Keratinocyte (primary cell): ENCODE data around the gene GDPD5. TPM values are rescaled to one million over a fixed set of nuclear protein-coding genes. Genes with fewer than 3 reads are reported as not detected.

Experiments used
- DNase-seq: peaks from one replicate; pipeline ENCODE4 v3.0.0-alpha.2; 2011; ENCODE audit warnings: low read depth, missing footprints, low spot score
- FAIRE-seq: peaks from 2 replicates; lab custom pipeline; 2011; peaks lifted over from hg19 to GRCh38; lab: Jason Lieb, UNC
- H2AFZ ChIP-seq: 2 replicates; pipeline ENCODE4 v1.6.0; 2012; ENCODE audit warnings: low read length, control low read depth, inconsistent platforms; ENCODE audit not compliant: control insufficient read depth
- H3K27ac ChIP-seq: 2 replicates; pipeline ENCODE4 v1.5.1; 2011; ENCODE audit warnings: low read length; ENCODE audit not compliant: control insufficient read depth, insufficient read depth
- H3K27me3 ChIP-seq: 3 replicates; pipeline ENCODE4 v1.6.0; 2011; ENCODE audit warnings: low read length; ENCODE audit not compliant: control insufficient read depth, insufficient read depth; ENCODE audit errors: extremely low read depth
- H3K36me3 ChIP-seq, 2 experiments: 2 replicates in 1 of 2; 3 replicates in 1 of 2; pipeline ENCODE4 v1.5.1; 2011; ENCODE audit warnings: low read length in 2 of 2, mild to moderate bottlenecking in 1 of 2; ENCODE audit not compliant: control insufficient read depth in 2 of 2, insufficient read depth in 2 of 2; ENCODE audit errors: extremely low read depth in 1 of 2
- H3K4me1 ChIP-seq: 3 replicates; pipeline ENCODE4 v1.5.1; 2011; ENCODE audit warnings: low read length; ENCODE audit not compliant: control insufficient read depth, insufficient read depth; ENCODE audit errors: extremely low read depth
- H3K4me2 ChIP-seq: 3 replicates; pipeline ENCODE4 v1.6.0; 2011; ENCODE audit warnings: low read depth, low read length; ENCODE audit not compliant: control insufficient read depth, insufficient read depth; ENCODE audit errors: extremely low read depth
- H3K4me3 ChIP-seq, 3 experiments: fragments of 200-600 bp in 1 of 3; sonication (generic) in 1 of 3; 2 replicates in 2 of 3; 3 replicates in 1 of 3; pipeline ENCODE4 v1.5.1; 2011 to 2016; ENCODE audit warnings: low read length in 3 of 3, mild to moderate bottlenecking in 3 of 3, control low read depth in 2 of 3, inconsistent platforms in 1 of 3, low read depth in 1 of 3, mixed read lengths in 1 of 3, mixed run types in 1 of 3, moderate library complexity in 1 of 3; ENCODE audit not compliant: control insufficient read depth in 2 of 3, insufficient read depth in 2 of 3; ENCODE audit errors: extremely low read depth in 1 of 3
- H3K79me2 ChIP-seq: 2 replicates; pipeline ENCODE4 v1.6.0; 2012; ENCODE audit warnings: low read length; ENCODE audit not compliant: control insufficient read depth, insufficient read depth
- H3K9ac ChIP-seq: 3 replicates; pipeline ENCODE4 v1.6.0; 2011; ENCODE audit warnings: low read length; ENCODE audit not compliant: control insufficient read depth, insufficient read depth; ENCODE audit errors: extremely low read depth
- H3K9me1 ChIP-seq: 3 replicates; pipeline ENCODE4 v1.6.0; 2011; ENCODE audit warnings: low read length; ENCODE audit not compliant: control insufficient read depth, insufficient read depth; ENCODE audit errors: extremely low read depth
- H3K9me3 ChIP-seq: 2 replicates; pipeline ENCODE4 v1.5.1; 2012; ENCODE audit warnings: low read depth, low read length; ENCODE audit not compliant: control insufficient read depth
- H4K20me1 ChIP-seq: 3 replicates; pipeline ENCODE4 v1.6.0; 2011; ENCODE audit warnings: low read length; ENCODE audit not compliant: control insufficient read depth, insufficient read depth; ENCODE audit errors: extremely low read depth
- CTCF ChIP-seq, 3 experiments: IDR thresholded peaks in 1 of 3; conservative IDR thresholded peaks in 1 of 3; optimal IDR thresholded peaks in 1 of 3; 2 replicates in 2 of 3; 3 replicates in 1 of 3; pipeline versions ENCODE3 to v1.5.1; 2011; ENCODE audit warnings: low read length in 3 of 3, mild to moderate bottlenecking in 3 of 3, moderate library complexity in 2 of 3, control low read depth in 1 of 3, inconsistent platforms in 1 of 3; ENCODE audit not compliant: insufficient read depth in 2 of 3; ENCODE audit errors: extremely low read depth in 1 of 3
- EZH2 ChIP-seq: IDR thresholded peaks from one replicate; pipeline ENCODE4 v1.6.1; 2012; ENCODE audit warnings: inconsistent platforms, mild to moderate bottlenecking, low read length, moderate library complexity
- dilution Hi-C: fragments of 300-500 bp; cut with MboI; formaldehyde crosslinking; loops from one replicate; pipeline ENCODE4 v1.7.0; 2020; ENCODE audit warnings: low sequenced_read_pairs; ENCODE audit not compliant: extremely low pct_ligation_motif_present
- polyA plus RNA-seq, 5 experiments: library from polyadenylated mRNA; depleted of rRNA in 3 of 5; stranded (reverse) in 3 of 5; stranded (forward) in 1 of 5; unstranded in 1 of 5; fragments of >200 nt; gene quantifications; 1 replicate in 1 of 5; 2 replicates in 3 of 5; 3 replicates in 1 of 5; pipeline versions ENCODE4 v1.2.1 to v1.2.3, GENCODE V29; 2011 to 2012; ENCODE audit warnings: missing spikeins in 2 of 5, low read depth in 1 of 5, low replicate concordance in 1 of 5

The GDPD5 gene
- polyA plus RNA-seq, 1 donor (not counting 4 experiments of a cell fraction or from before 2014, with no cell fraction given), result 2.1 TPM

- H3K79me2 ChIP-seq, result peaks cover 68% of the 10 kb centered on the region
- peak overlapping the region; percentile 95 for H3K4me2 ChIP-seq
- peaks cover 25% of the 10 kb centered on the region for H4K20me1 ChIP-seq
- no peak overlapping the region for H3K4me3 ChIP-seq
- TF ChIP-seq EZH2 (no peak), CTCF (optimal IDR thresholded peaks at IDR 0.05 in 1 of 3, IDR thresholded peaks at IDR 0.05 in 1 of 3, conservative IDR thresholded peaks at IDR 0.05 in 1 of 3; ENCODE audit: extremely low read depth in 1 of 3, insufficient read depth in 2 of 3, low read length in 3 of 3) (no peak)
- peaks cover 4% of the 10 kb centered on the region for H3K9me1 ChIP-seq
- H2AFZ ChIP-seq, result no peak overlapping the region
- DNase-seq (no peak), FAIRE-seq (no peak)
- no peaks in the 10 kb centered on the region for H3K27me3 ChIP-seq
- no peak overlapping the region for H3K9ac ChIP-seq
- no peak overlapping the region for H3K27ac ChIP-seq
- dilution Hi-C loops, result no loop called here
- H3K9me3 ChIP-seq, result no peaks in the 10 kb centered on the region
- peaks cover 38 to 52% of the 10 kb centered on the region in 2 experiments for H3K36me3 ChIP-seq
- H3K4me1 ChIP-seq, result peaks cover 33% of the 10 kb centered on the region
These were observed 40.4 kb upstream of the GDPD5 start for GRCh38 chr11:75565916-75566762.

- peaks cover 32 to 44% of the 10 kb centered on the region in 2 experiments for H3K36me3 ChIP-seq
- FAIRE-seq (no peak), DNase-seq (no peak)
- TF ChIP-seq CTCF (optimal IDR thresholded peaks at IDR 0.05 in 1 of 3, IDR thresholded peaks at IDR 0.05 in 1 of 3, conservative IDR thresholded peaks at IDR 0.05 in 1 of 3; ENCODE audit: extremely low read depth in 1 of 3, insufficient read depth in 2 of 3, low read length in 3 of 3) (no peak), EZH2 (no peak)
- dilution Hi-C loops, result no loop called here
- no peak overlapping the region for H3K9ac ChIP-seq
- peaks cover 33% of the 10 kb centered on the region for H3K4me1 ChIP-seq
- no peak overlapping the region for H2AFZ ChIP-seq
- H3K4me2 ChIP-seq, result peak overlapping the region; percentile 95
- peaks cover 25% of the 10 kb centered on the region for H4K20me1 ChIP-seq
- peak overlapping the region; percentile 49 for H3K27ac ChIP-seq
- no peaks in the 10 kb centered on the region for H3K9me3 ChIP-seq
- no peaks in the 10 kb centered on the region for H3K27me3 ChIP-seq
- H3K4me3 ChIP-seq, result peak overlapping the region in 1 of 3 experiments; percentile 12
- peaks cover 68% of the 10 kb centered on the region for H3K79me2 ChIP-seq
- H3K9me1 ChIP-seq, result peaks cover 4% of the 10 kb centered on the region
These were observed 39.6 kb upstream of the GDPD5 start for GRCh38 chr11:75565221-75565814.
